GM18511 (cell line): ENCODE results near the gene RPS10.
"Not testable (repeated sequence)": the region's sequence is repeated elsewhere in the genome, so short reads cannot be mapped to it uniquely, and the experiment has no call there.

Experiments used
- ATAC-seq: cut with Tn5 transposase; IDR thresholded peaks from one replicate; pipeline ENCODE4 v1.9.1; 2021; ENCODE audit warnings: mild to moderate bottlenecking, moderate library complexity; ENCODE audit not compliant: unreplicated experiment

The RPS10 gene

GRCh38 chr6:34374069-34374468, 51.8 kb downstream of the RPS10 start:
- no peak for ATAC-seq

DNA sequence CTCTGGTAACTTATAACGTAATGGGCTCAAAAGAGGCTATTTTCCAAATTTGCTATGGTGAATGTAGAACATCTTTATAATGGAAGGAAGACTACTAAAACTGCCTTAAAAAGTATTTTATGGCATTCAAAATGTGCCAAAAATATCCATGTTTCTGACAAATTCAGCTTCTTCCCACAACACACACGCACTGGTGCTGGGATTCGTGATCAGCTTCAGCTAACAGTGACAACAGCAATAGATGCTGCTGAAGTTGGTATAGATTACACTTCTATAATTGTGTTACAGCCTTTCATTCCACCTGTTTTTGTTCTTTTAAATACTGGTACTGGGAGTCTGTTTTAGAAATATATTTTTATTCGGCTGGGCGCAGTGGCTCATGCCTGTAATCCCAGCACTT, 52.4 kb downstream of the RPS10 start:
- no peak for ATAC-seq

DNA sequence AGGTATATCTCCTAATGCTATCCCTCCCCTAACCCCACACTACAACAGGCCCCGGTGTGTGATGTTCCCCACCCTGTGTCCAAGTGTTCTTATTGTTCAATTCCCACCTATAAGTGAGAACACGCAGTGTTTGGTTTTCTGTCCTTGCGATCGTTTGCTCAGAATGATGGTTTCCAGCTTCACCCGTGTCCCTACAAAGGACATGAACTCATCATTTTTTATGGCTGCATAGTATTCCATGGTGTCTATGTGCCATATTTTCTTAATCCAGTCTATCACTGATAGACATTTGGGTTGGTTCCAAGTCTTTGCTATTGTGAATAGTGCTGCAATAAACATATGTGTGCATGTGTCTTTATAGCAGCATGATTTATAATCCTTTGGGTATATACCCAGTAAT, 54.0 kb downstream of the RPS10 start:
- not testable (repeated sequence) for ATAC-seq

GRCh38 chr6:34370361-34370760, 55.5 kb downstream of the RPS10 start:
- no peak for ATAC-seq

GRCh38 chr6:34369385-34369784, 56.5 kb downstream of the RPS10 start:
- no peak for ATAC-seq
